GM18858 (cell line): ENCODE results near the gene ACCSL.

Experiments
- ATAC-seq: cut with Tn5 transposase; IDR thresholded peaks from one replicate; pipeline ENCODE4 v1.9.1; 2021; ENCODE audit not compliant: unreplicated experiment

ACCSL gene

DNA sequence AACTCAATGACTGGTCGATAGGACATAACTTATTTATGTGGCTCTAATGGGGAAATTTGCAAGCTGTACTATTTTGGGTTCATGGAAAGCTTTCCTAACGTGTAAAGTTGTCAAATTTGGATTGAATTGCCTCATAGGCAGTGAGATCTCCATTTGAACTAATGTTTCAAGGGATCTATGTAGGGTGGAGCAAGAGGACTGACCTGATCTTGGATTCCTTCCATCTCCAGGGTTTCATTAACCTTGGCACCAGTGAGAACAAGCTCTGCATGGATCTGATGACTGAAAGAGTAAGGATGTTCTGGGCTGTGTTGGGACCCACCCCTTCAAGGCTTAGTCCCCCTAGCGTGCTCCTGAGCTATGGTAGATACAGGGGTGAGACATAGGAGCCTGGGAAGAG, 2.1 kb downstream of the ACCSL start:
- ATAC-seq = no peak

DNA sequence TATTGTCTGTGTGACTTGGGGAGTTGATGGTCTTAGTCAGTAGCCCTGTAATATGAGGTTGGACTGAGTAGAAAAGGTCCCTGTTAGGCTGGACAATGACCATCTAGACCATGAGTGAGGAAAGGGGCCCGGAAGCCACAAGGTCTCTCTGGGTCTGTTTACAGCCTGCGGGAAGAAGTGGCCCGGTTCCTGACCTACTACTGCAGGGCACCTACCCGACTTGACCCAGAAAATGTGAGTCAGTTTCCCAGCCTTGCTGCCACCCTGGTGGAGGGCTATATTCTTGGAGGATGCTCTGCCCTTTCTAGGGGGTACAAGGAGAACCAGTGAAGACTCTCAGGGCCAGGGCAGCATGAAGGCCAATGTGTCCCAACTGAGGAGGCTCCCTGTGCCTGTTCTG, 3.4 kb downstream of the ACCSL start:
- ATAC-seq = no peak

DNA sequence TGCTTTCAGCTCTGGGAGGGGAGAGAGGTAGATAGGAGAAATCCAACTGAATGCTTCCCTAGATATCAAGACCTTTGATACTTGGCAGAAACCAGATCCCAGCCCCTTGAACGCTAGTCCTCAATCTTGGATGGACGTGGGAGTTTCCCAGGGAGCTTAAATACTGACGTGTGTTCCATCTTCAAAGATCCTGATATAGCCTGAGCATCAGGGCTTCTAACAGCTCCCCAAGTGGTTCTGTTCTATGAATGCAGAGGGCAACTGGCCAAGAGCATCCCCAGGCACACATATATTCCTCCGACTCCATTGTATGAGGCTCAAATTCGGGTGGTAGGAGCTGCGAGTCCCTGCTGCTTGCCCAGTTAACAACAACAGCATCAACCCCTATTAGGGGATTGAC, 9.6 kb downstream of the ACCSL start:
- no peak for ATAC-seq

DNA sequence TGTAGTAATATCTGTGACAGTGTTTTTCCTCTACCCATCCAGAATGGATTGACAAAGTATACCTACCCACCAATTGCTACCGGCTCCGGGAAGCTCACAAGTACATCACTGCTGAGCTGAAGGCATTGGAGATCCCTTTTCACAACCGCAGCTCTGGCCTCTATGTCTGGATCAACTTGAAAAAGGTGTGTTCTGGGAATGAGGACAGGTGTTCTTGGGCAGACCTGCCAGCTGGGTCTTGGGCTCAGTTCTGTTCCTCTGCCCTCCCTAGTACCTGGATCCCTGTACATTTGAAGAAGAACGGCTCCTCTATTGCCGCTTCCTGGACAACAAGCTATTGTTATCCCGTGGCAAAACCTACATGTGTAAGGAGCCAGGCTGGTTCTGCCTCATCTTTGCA, 10.5 kb downstream of the ACCSL start:
- ATAC-seq = no peak

GRCh38 chr11:44065161-44065661, 17.4 kb downstream of the ACCSL start:
- no peak for ATAC-seq

- ATAC-seq = peak; percentile 90
Measured at GRCh38 chr11:44065841-44066731, 18.3 kb downstream of the ACCSL start, which contains the start of gene ACCS. TSS of gene ACCS (plus strand) at chr11:44066270. CDS start at chr11:44067628, 1,358 bp downstream.

DNA sequence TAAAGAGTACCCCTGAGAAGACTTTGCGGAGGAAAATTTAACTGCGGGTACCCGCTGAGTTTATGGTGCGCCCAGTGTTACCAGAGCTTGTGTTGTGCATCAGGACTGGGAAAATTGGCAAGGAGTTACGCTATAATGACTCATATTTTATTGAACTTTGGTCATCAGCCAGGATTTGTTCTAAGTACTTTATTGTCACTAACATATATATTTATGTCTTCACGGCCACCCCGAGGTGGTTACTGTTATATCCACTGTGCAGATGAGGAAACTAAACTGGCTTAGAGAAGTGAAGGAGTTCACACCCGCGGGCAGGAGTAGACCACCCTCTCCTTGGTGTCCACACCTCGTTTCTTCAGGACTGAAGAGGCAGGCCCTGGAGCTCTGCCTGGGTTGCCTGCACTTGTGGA, 19.0 kb downstream of the ACCSL start:
- no peak for ATAC-seq

GRCh38 chr11:44067266-44067665, 19.5 kb downstream of the ACCSL start:
- no peak for ATAC-seq

GRCh38 chr11:44068180-44068579, 20.4 kb downstream of the ACCSL start:
- ATAC-seq = no peak

- ATAC-seq = no peak
Measured at GRCh38 chr11:44071157-44071556, 23.4 kb downstream of the ACCSL start.

GRCh38 chr11:44072757-44073658, 25.2 kb downstream of the ACCSL start:
- no peak for ATAC-seq

DNA sequence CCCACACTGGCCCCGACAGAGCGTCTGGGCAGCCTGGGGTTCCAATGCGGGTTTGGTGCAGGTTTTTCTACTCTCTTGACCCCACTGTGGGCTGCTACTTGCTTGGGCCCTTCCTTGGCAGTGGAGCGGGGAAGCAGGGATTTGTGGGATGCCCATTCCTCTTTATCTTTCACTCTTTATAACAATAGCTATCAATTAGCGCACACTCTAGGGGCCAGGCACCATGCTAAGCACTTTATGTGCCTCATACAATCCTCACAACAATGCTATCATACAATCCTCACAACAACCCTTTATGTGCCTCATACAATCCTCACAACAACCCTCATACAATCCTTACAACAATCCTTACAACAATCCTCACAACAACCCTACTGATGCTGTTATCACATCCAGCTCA, 31.0 kb downstream of the ACCSL start:
- no peak for ATAC-seq

GRCh38 chr11:44079376-44079775, 31.6 kb downstream of the ACCSL start:
- ATAC-seq = no peak

GRCh38 chr11:44080951-44081350, 33.2 kb downstream of the ACCSL start:
- no peak for ATAC-seq

- ATAC-seq = no peak
Measured at GRCh38 chr11:44082645-44083044, 34.9 kb downstream of the ACCSL start.

DNA sequence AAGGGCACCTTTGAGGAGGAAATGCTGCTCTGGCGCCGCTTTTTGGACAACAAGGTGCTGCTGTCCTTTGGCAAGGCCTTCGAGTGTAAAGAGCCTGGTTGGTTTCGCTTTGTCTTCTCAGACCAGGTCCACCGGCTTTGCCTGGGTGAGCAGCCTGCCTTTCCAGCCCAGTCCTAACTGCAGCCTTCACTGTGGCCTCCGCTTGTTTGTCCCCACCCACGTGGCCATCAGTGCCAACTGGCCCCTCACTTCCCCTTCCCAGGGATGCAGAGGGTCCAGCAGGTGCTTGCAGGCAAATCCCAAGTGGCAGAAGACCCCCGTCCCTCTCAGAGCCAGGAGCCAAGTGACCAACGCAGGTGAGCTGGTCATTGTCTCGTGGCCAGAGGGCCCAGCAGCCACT, 35.7 kb downstream of the ACCSL start:
- no peak for ATAC-seq

GRCh38 chr11:44083906-44084305, 36.1 kb downstream of the ACCSL start:
- no peak for ATAC-seq

GRCh38 chr11:44085330-44085729, 37.5 kb downstream of the ACCSL start:
- no peak for ATAC-seq

GRCh38 chr11:44088377-44088776, 40.6 kb downstream of the ACCSL start:
- ATAC-seq = no peak

DNA sequence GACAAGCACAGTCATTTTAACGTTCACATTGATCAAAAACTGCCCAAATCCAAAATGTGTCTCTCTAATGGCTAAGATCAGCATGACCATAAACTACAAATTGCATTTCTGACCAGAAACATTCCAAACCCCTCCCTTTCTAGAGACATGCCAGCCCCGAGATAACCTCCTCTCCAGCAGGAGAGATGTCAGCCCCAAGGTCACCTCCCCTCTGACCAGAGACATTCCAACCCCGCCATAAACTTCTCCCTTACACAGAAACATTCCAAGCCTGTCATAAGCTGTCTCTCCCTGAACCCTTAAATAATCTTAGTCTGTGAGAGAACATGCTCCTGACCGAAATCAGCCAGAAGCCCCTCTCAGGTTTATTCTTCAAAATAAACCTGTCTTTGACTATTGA, 41.1 kb downstream of the ACCSL start:
- no peak for ATAC-seq

GRCh38 chr11:44090539-44090938, 42.8 kb downstream of the ACCSL start:
- no peak for ATAC-seq
